ENCODE results near the gene QRSL1.
A peak's percentile ranks its signal among the peaks of the same experiment; 100 is the strongest.
"Not testable (repeated sequence)": the region's sequence is repeated elsewhere in the genome, so short reads cannot be mapped to it uniquely, and the experiment has no call there.

The QRSL1 gene

GRCh38 chr6:106685833-106686232 lies 56.5 kb downstream of the QRSL1 start:
- DNase-seq = no peak

- DNase-seq = no peak
These were observed 59.0 kb downstream of the QRSL1 start for GRCh38 chr6:106688177-106688951.

- no peak for DNase-seq
These were observed 62.9 kb downstream of the QRSL1 start for GRCh38 chr6:106692112-106692818.

- DNase-seq = no peak
These were observed 63.4 kb downstream of the QRSL1 start for GRCh38 chr6:106692819-106693208.

- no peak for DNase-seq
These were observed 64.0 kb downstream of the QRSL1 start for GRCh38 chr6:106693418-106693817.

GRCh38 chr6:106694343-106694742 lies 65.0 kb downstream of the QRSL1 start:
- DNase-seq = no peak

GRCh38 chr6:106700581-106700980 lies 71.2 kb downstream of the QRSL1 start:
- no peak for DNase-seq

GRCh38 chr6:106701201-106701600 lies 71.8 kb downstream of the QRSL1 start:
- DNase-seq = not testable (repeated sequence)

GRCh38 chr6:106702046-106702445 lies 72.7 kb downstream of the QRSL1 start:
- DNase-seq = peak; percentile 40

- peak; percentile 89 for DNase-seq
These were observed 73.2 kb downstream of the QRSL1 start for GRCh38 chr6:106702451-106703110.

GRCh38 chr6:106704327-106704726 lies 74.9 kb downstream of the QRSL1 start:
- no peak for DNase-seq

- no peak for DNase-seq
These were observed 75.8 kb downstream of the QRSL1 start for GRCh38 chr6:106705156-106705555.

GRCh38 chr6:106710580-106710979 lies 81.2 kb downstream of the QRSL1 start:
- DNase-seq = no peak

GRCh38 chr6:106714281-106714680 lies 84.9 kb downstream of the QRSL1 start:
- DNase-seq = no peak

GRCh38 chr6:106715922-106716321 lies 86.5 kb downstream of the QRSL1 start:
- DNase-seq = no peak

- no peak for DNase-seq
These were observed 87.6 kb downstream of the QRSL1 start for GRCh38 chr6:106716966-106717365.
